HG02678 (cell line): ENCODE measurements around the gene ZNF578.
"Not testable (repeated sequence)": the region's sequence is repeated elsewhere in the genome, so short reads cannot be mapped to it uniquely, and the experiment has no call there.

Experiments
- ATAC-seq: cut with Tn5 transposase; IDR thresholded peaks from one replicate; pipeline ENCODE4 v1.9.1; 2021; ENCODE audit warnings: mild to moderate bottlenecking, moderate library complexity; ENCODE audit not compliant: unreplicated experiment

ZNF578 gene

GRCh38 chr19:52453324-52454094, at the start of gene ZNF578:
TSS of gene ZNF578 (plus strand) at chr19:52453553. CDS start at chr19:52501846, 48,293 bp downstream.
- ATAC-seq, result no peak

- ATAC-seq, result no peak
Observed at GRCh38 chr19:52410276-52410675, 43.1 kb upstream of the ZNF578 start.

GRCh38 chr19:52415711-52416110, 37.6 kb upstream of the ZNF578 start:
- no peak for ATAC-seq

- no peak for ATAC-seq
Observed at GRCh38 chr19:52428937-52429336, 24.4 kb upstream of the ZNF578 start, which contains the start of gene ZNF534. TSS of gene ZNF534 (plus strand) at chr19:52429148. CDS start at chr19:52431475, 2,327 bp downstream.

GRCh38 chr19:52442179-52442578, 11.2 kb upstream of the ZNF578 start:
- ATAC-seq, result no peak

- no peak for ATAC-seq
Observed at GRCh38 chr19:52444506-52444905, 8.8 kb upstream of the ZNF578 start.

- ATAC-seq, result no peak
Observed at GRCh38 chr19:52451241-52451640, 2.1 kb upstream of the ZNF578 start.

GRCh38 chr19:52464798-52465470, 11.6 kb downstream of the ZNF578 start:
- no peak for ATAC-seq

GRCh38 chr19:52473655-52474350, 20.4 kb downstream of the ZNF578 start:
- no peak for ATAC-seq

- ATAC-seq, result no peak
Observed at GRCh38 chr19:52474351-52475127, 21.2 kb downstream of the ZNF578 start.

GRCh38 chr19:52484111-52484743, 30.9 kb downstream of the ZNF578 start:
- not testable (repeated sequence) for ATAC-seq

GRCh38 chr19:52485064-52485463, 31.7 kb downstream of the ZNF578 start:
- ATAC-seq, result not testable (repeated sequence)

- ATAC-seq, result not testable (repeated sequence)
Observed at GRCh38 chr19:52485561-52486240, 32.3 kb downstream of the ZNF578 start.

- no peak for ATAC-seq
Observed at GRCh38 chr19:52492201-52492993, 39.0 kb downstream of the ZNF578 start.

GRCh38 chr19:52492994-52493470, 39.7 kb downstream of the ZNF578 start:
- ATAC-seq, result no peak

GRCh38 chr19:52494518-52494917, 41.2 kb downstream of the ZNF578 start:
- ATAC-seq, result no peak

GRCh38 chr19:52498571-52498970, 45.2 kb downstream of the ZNF578 start:
- ATAC-seq, result no peak

GRCh38 chr19:52500474-52500873, 47.1 kb downstream of the ZNF578 start:
- ATAC-seq, result not testable (repeated sequence)

- ATAC-seq, result not testable (repeated sequence)
Observed at GRCh38 chr19:52500991-52501390, 47.6 kb downstream of the ZNF578 start.
